Testis (tissue), 3 donors: ENCODE measurements around the gene INPP4A. TPM values are rescaled to one million over a fixed set of nuclear protein-coding genes. Genes with fewer than 3 reads are reported as not detected.

Experiments used
- DNase-seq: peaks from one replicate; pipeline ENCODE4 v3.0.0-alpha.2; 2019
- H3K27ac ChIP-seq, 2 donors: fragments of 200-600 bp; sonication (generic); one replicate each; pipeline ENCODE4 v1.5.1; 2019
- H3K27me3 ChIP-seq: fragments of 200-600 bp; sonication (generic); one replicate; pipeline ENCODE4 v1.5.1; 2019
- H3K36me3 ChIP-seq: fragments of 200-600 bp; sonication (generic); one replicate; pipeline ENCODE4 v1.5.1; 2017; ENCODE audit warnings: low read depth; ENCODE audit errors: missing control alignments
- H3K4me1 ChIP-seq: fragments of 200-600 bp; sonication (generic); one replicate; pipeline ENCODE4 v1.5.1; 2019
- H3K4me3 ChIP-seq, 2 donors: fragments of 200-600 bp; sonication (generic); one replicate each; pipeline ENCODE4 v1.5.1; 2017 to 2019
- H3K9me3 ChIP-seq: fragments of 200-600 bp; sonication (generic); one replicate; pipeline ENCODE4 v1.5.1; 2017
- CTCF ChIP-seq, 3 experiments: fragments of 450-650 bp in 2 of 3; fragments of 200-600 bp in 1 of 3; sonication (generic) in 1 of 3; IDR thresholded peaks; one replicate each; pipeline ENCODE4 v1.5.1; 2016 to 2019; ENCODE audit warnings: antibody characterized with exemption in 3 of 3, mild to moderate bottlenecking in 2 of 3, moderate library complexity in 1 of 3
- POLR2A ChIP-seq: fragments of 450-650 bp; IDR thresholded peaks from one replicate; pipeline ENCODE4 v1.6.1; 2017; ENCODE audit warnings: antibody characterized with exemption, mild to moderate bottlenecking, moderate library complexity
- WGBS, 2 donors: methylation state at CpG; one replicate each; pipeline ENCODE4 v1.1.5; 2018; 5-methylcytosine and 5-hydroxymethylcytosine counted together
- intact Hi-C: fragments of 100-400 bp; cut with DNase I; formaldehyde crosslinking; loops from one replicate; pipeline ENCODE4 v1.15.1; 2023; ENCODE audit warnings: low total_unique reads
- polyA plus RNA-seq: library from polyadenylated mRNA; stranded (reverse); fragments of 350-450 nt; fragmentation: Illumina TruSeq; extraction: RNeasy Lipid Tissue Mini Kit (QIAGEN cat#74804); gene quantifications from one replicate; pipeline ENCODE4 v1.2.3, GENCODE V29; 2014; ENCODE audit warnings: low read depth, low replicate concordance; ENCODE audit not compliant: insufficient read depth
- total RNA-seq, 2 donors: library from RNA; depleted of rRNA; stranded (reverse); fragments of >200 nt; gene quantifications; one replicate each; pipeline ENCODE4 v1.2.3, GENCODE V29; 2016

Gene INPP4A
- total and polyA plus RNA-seq, 3 donors from 2014 or later, result 13.3 to 42.9 (median 35.6) TPM

GRCh38 chr2:98569915-98570314 is 125.3 kb downstream of the INPP4A start:
- Histone ChIP-seq H3K4me1 (no peaks in the 10 kb centered on the region), H3K27me3 (no peaks in the 10 kb centered on the region), H3K36me3 (no peaks in the 10 kb centered on the region), H3K9me3 (no peaks in the 10 kb centered on the region), H3K27ac (no peak overlapping the region), H3K4me3 (no peak overlapping the region)
- TF ChIP-seq CTCF (IDR thresholded peaks at IDR 0.05) (no peak), POLR2A (no peak)
- DNase-seq, result no peak
- intact Hi-C loops, result no loop called here
- 89 to 94% methylated on average over 13 of the region's 13 CpGs for WGBS, 2 donors

GRCh38 chr2:98570356-98570755 is 125.7 kb downstream of the INPP4A start:
- WGBS, 2 donors, result 88 to 90% methylated on average over 5 of the region's 5 CpGs
- Histone ChIP-seq H3K27ac (no peak overlapping the region), H3K4me1 (no peaks in the 10 kb centered on the region), H3K27me3 (no peaks in the 10 kb centered on the region), H3K36me3 (no peaks in the 10 kb centered on the region), H3K9me3 (no peaks in the 10 kb centered on the region), H3K4me3 (no peak overlapping the region)
- intact Hi-C loops, result no loop called here
- DNase-seq, result no peak
- no peak for TF ChIP-seq POLR2A
- TF ChIP-seq CTCF (IDR thresholded peaks at IDR 0.05), result no peak

- H3K27ac ChIP-seq, result no peak overlapping the region
- no peaks in the 10 kb centered on the region for H3K36me3 ChIP-seq
- H3K4me1 ChIP-seq, result no peaks in the 10 kb centered on the region
- WGBS, 2 donors, result 92 to 93% methylated on average over 11 to 13 of the region's 13 CpGs
- no peak overlapping the region for H3K4me3 ChIP-seq
- intact Hi-C loops, result no loop called here
- TF ChIP-seq CTCF (IDR thresholded peaks at IDR 0.05), result no peak
- TF ChIP-seq POLR2A, result no peak
- no peaks in the 10 kb centered on the region for H3K27me3 ChIP-seq
- no peaks in the 10 kb centered on the region for H3K9me3 ChIP-seq
- DNase-seq, result no peak
Measured at GRCh38 chr2:98571121-98571701, 126.6 kb downstream of the INPP4A start.

- TF ChIP-seq CTCF (IDR thresholded peaks at IDR 0.05) (no peak), POLR2A (no peak)
- H3K27me3 ChIP-seq, result no peaks in the 10 kb centered on the region
- H3K36me3 ChIP-seq, result no peaks in the 10 kb centered on the region
- H3K4me1 ChIP-seq, result no peaks in the 10 kb centered on the region
- DNase-seq, result no peak
- no peaks in the 10 kb centered on the region for H3K9me3 ChIP-seq
- no peak overlapping the region for H3K27ac ChIP-seq
- intact Hi-C loops, result no loop called here
- WGBS, 2 donors, result 72 to 90% methylated on average over 9 of the region's 9 CpGs
- H3K4me3 ChIP-seq, result no peak overlapping the region
Measured at GRCh38 chr2:98571796-98572195, 127.1 kb downstream of the INPP4A start.

GRCh38 chr2:98572211-98572610 is 127.6 kb downstream of the INPP4A start:
- WGBS, 2 donors, result 74 to 78% methylated on average over 5 of the region's 5 CpGs
- Histone ChIP-seq H3K9me3 (no peaks in the 10 kb centered on the region), H3K4me1 (no peaks in the 10 kb centered on the region), H3K27ac (no peak overlapping the region), H3K27me3 (no peaks in the 10 kb centered on the region), H3K4me3 (no peak overlapping the region), H3K36me3 (no peaks in the 10 kb centered on the region)
- DNase-seq, result no peak
- intact Hi-C loops, result no loop called here
- TF ChIP-seq CTCF (IDR thresholded peaks at IDR 0.05), result no peak
- no peak for TF ChIP-seq POLR2A
